Cardiac fibroblast (primary cell): ENCODE results near the gene CDT1.

Experiments
- DNase-seq, 2 donors: peaks; one replicate each; pipeline versions ENCODE4 v3.0.0 to v3.0.0-alpha.2; 2010; ENCODE audit warnings: low read depth in 2 of 2
- H3K4me3 ChIP-seq, 2 donors: replicated peaks in 1 of 2; 1 replicate in 1 of 2; 2 replicates in 1 of 2; pipeline ENCODE4 v1.5.1; 2011; ENCODE audit warnings: low read depth in 2 of 2, low read length in 2 of 2, mild to moderate bottlenecking in 2 of 2, moderate library complexity in 1 of 2
- TF ChIP-seq, protein P1 (sequence below): IDR thresholded peaks from one replicate; pipeline ENCODE4 v1.5.1; 2011; ENCODE audit warnings: low read depth, mild to moderate bottlenecking, low read length, inconsistent platforms

The CDT1 gene

DNA sequence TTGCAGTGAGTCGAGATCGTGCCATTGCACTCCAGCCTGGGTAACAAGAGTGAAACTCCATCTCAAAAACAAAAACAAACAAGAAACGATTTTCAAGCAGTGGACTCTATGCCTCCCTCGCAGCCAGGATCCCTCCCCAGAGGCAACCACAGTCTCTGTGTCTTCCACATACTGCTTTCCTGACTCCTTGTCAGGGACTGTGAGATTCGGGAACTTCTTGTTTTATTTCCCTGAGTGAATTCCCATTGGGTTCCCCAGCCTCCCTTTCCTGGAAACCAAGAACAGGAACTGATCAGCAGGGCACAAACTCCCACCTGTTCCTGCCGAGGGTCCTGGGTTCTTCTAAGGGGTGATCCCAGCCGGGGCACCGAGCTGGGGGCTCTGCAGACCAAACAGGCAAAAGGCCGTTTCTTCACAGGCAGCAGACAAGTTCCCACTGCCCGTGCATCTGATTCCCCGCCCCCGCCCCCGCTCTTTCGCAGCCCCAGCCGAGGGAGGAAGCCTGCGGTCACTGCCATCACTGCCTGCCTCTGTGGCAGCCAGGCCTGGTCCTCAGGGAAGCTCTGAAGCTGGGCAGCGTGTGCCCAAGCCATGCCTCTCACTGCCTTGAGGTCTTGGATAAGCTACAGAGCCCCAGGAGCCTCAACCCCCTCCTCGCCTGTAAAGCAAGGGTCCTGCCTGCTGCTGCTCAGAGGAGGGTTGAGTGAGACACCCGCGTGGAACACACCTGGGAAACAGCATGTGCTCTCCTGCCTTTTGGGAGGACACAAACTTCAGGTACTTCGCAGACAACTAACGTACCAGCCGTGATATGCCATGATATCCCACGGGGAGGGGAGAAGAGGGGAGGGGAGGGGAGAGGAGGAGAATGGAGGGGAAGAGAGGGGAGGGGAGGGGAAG is 13.0 kb upstream of the CDT1 start:
- no peak overlapping the region for H3K4me3 ChIP-seq

DNA sequence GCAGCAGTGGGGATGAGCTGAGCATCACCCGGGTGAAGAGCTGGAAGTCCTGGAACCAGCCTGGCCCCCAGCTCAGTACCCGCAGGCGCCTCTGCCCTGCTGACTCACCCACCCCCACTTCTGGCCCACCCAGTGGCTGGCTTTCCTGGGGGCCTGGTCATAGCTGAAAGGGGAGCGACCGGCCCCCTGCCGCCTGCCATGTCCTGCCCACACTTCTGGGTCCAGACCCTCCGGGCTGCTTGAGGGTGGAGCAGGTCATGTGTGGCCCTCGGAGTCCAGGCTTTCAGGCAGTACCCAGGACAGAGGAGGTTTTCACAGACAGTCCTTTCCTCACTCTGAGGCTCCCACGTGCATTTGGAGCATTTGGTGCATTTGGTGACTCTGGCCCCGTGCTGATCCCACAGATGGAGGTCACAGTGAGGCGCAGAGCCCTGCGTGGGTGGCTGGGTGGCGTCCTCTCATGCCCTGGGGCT is 11.5 kb upstream of the CDT1 start:
- TF ChIP-seq, protein P1, sequence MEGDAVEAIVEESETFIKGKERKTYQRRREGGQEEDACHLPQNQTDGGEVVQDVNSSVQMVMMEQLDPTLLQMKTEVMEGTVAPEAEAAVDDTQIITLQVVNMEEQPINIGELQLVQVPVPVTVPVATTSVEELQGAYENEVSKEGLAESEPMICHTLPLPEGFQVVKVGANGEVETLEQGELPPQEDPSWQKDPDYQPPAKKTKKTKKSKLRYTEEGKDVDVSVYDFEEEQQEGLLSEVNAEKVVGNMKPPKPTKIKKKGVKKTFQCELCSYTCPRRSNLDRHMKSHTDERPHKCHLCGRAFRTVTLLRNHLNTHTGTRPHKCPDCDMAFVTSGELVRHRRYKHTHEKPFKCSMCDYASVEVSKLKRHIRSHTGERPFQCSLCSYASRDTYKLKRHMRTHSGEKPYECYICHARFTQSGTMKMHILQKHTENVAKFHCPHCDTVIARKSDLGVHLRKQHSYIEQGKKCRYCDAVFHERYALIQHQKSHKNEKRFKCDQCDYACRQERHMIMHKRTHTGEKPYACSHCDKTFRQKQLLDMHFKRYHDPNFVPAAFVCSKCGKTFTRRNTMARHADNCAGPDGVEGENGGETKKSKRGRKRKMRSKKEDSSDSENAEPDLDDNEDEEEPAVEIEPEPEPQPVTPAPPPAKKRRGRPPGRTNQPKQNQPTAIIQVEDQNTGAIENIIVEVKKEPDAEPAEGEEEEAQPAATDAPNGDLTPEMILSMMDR: no peak
- no peak for DNase-seq
- no peak overlapping the region for H3K4me3 ChIP-seq

More for the DNA sequence above, 13.0 kb upstream of the CDT1 start:
- TF ChIP-seq, protein P1: no peak
- DNase-seq: peak in 1 of 2 donors; percentile 37

GRCh38 chr16:88792668-88793250 is 10.8 kb upstream of the CDT1 start:
- TF ChIP-seq, protein P1: no peak
- no peak overlapping the region for H3K4me3 ChIP-seq
- DNase-seq: no peak

DNA sequence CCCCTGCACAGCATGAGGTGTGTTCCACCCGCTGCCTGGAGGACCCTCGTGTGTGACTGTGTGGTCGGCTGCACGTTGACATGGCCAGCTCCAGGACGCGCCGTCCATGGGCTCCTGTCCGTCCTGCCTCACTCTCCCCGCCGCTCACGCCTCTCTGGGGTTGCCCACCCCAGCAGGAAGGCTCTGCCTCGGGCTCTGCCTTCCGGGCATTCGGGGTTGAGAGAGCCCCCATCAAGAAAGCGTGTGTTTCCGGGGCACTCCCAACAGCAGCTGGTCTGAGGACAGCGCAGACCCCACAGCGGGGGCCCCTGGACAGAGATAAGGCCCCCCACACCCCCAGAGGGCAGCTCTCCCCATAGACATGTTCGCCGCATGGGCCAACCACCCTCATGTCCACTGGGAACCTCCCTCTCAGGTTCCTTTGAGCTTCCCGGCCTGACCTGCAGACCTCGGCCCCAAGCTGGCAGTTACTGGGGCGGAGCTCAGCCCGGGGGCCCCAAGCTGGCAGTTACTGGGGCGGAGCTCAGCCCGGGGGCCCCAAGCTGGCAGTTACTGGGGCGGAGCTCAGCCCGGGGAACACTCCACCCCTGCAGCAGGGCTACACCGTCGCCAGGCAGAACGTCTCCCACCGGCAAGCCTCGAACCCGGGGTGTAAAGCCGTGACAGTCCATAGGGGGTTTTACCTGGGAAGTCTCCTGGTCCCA is 10.2 kb upstream of the CDT1 start:
- TF ChIP-seq, protein P1: no peak
- no peak overlapping the region for H3K4me3 ChIP-seq
- DNase-seq: no peak

GRCh38 chr16:88796278-88796677 is 7.3 kb upstream of the CDT1 start:
- H3K4me3 ChIP-seq: no peak overlapping the region
- TF ChIP-seq, protein P1: no peak
- DNase-seq: no peak

DNA sequence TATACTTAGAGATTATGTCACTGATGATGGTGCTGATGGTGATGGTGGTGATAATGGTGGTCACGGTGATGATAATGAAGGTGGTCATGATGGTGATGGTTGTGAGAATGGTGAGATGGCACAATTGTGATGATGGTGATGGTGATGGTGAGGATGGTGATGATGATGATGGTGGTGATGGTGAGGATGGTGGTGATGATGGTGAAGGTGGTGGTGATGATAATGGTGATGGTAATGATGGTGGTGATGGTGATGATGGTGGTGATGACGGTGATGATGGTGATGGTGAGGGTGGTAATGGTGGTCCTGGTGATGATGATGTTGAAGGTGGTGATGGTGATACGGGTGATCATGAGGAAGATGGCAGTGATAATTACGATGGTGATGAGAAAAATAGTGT is 5.5 kb upstream of the CDT1 start:
- H3K4me3 ChIP-seq: no peak overlapping the region
- no peak for DNase-seq

More for the DNA sequence above, 5.5 kb upstream of the CDT1 start:
- TF ChIP-seq, protein P1: no peak
